Measurements from ENCODE around the gene SUPT4H1.

Gene SUPT4H1

DNA sequence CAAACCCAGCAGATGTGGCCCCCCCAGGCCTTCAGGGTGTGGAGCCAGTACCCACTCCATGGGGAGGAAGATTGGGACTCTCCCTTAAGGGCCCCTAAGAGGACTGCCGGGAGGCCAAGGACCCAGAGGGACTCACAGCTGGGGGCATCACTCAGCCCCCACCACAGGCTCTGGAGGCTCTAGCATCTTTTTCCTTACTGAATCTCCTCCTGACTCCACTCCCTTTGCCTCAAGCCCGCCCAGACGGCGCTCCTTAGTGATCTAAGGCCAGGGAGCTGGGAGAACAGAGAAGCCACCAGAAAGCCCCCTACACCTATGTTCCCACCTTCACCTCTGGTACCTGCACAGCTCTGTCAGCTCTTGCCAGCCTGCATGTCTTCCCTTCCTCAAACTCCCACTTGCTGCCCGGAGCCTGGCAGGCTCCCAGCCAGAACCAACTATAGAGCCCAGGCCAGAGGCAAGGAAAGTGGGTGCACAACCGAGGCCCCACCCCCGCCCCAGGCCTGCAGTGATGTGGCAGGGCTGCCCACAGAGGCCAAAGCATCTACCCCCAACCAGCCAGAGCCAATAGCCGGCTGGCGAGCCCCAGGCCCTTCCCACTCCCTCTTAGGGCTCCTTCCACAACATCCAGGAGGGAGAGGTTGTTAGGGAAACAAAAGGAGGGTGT lies 48.9 kb downstream of the SUPT4H1 start:
- FAIRE-seq: no peak

DNA sequence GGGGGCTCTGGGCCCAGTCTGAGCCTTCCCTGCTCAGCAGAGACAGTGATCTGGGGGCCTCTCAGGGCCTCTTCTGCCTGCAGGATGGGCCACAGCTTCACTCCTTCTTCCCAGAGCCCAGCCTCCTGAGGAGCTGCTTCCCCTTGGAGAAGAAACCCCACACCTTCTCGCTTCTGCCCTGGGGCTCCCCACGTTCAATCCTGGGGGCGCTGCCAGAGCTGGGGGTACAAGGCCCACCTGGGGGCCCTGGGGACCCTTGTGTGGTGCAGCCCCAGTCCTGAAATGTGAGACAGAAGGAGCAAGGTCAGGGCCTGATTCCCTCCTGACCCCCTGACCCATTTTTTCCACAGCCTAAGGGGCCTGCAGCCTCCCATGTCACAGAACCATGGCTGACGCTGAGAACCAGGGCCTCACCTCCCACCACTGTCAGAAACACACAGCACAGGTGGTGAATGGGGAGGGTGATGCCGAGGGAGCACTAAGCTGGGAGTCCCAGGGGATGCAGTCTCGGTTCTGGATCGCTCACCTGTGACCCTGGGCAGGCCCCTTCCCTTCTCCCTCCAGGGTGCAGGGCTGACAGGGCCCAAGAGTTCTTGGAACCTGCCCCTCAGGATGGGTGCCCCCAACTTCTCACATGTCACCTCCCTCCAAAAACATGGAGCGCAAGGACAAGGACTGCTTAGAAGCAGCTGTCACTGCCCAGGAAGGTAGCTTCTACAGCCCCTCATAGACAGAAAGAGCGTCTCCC lies 49.7 kb downstream of the SUPT4H1 start:
- no peak for FAIRE-seq

- FAIRE-seq: no peak
Observed at GRCh38 chr17:58301504-58302150, 50.4 kb downstream of the SUPT4H1 start.

DNA sequence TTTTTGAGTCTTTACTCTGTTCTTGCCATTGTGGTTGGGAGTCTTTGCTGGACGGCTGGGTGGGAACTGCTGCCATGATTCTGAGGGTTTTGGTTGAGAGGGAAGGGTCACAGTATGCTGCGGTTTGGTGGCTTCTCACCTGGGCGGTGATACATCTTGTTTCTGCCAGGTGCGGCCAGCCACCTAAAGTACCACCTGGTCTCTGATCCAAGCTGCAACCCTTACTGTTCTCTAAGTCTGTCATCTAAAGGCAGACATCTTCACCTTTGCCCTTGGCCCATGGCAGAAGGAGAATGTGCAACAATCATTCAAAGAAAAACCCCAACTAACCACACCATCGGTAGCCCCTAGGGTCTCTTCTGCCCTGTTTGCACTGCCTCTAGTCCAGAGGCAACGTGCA lies 51.7 kb downstream of the SUPT4H1 start:
- no peak for FAIRE-seq
